Endothelial cell of umbilical vein (primary cell): Measurements from ENCODE around the gene SOX18. TPM values are rescaled to one million over a fixed set of nuclear protein-coding genes. Genes with fewer than 3 reads are reported as not detected.

Experiments
- BruUV-seq: library from RNA; stranded (reverse); fragments of 400-500 nt; replicated peaks from 2 replicates; lab custom pipeline; 2021; lab: Mats Ljungman, UMichigan
- CTCF ChIA-PET: fragments of 300-600, 350-600 bp; sonication (Branson Sonifier 250); formaldehyde crosslinking; loops from one replicate; lab custom pipeline; 2021; ENCODE audit warnings: antibody characterized with exemption, inconsistent platforms; lab: Charles Lee
- POLR2A ChIA-PET: fragments of 300-600, 350-600 bp; sonication (Branson Sonifier 250); formaldehyde crosslinking; loops from one replicate; lab custom pipeline; 2021; ENCODE audit warnings: antibody characterized with exemption, inconsistent platforms; lab: Charles Lee
- DNase-seq: peaks from one replicate; pipeline ENCODE4 v3.0.0-alpha.2; 2011; ENCODE audit warnings: low read depth, low spot score
- FAIRE-seq: peaks from 2 replicates; lab custom pipeline; 2011; peaks lifted over from hg19 to GRCh38; lab: Jason Lieb, UNC
- H2AFZ ChIP-seq: 2 replicates; pipeline ENCODE4 v1.6.0; 2012; ENCODE audit warnings: low read depth, low read length, control low read depth, inconsistent platforms
- H3K27ac ChIP-seq: 2 replicates; pipeline ENCODE4 v1.5.1; 2011; ENCODE audit warnings: low read depth, mild to moderate bottlenecking, control low read depth, low read length, moderate library complexity; ENCODE audit not compliant: insufficient read depth
- H3K27me3 ChIP-seq, 2 experiments: 2 replicates each; pipeline versions ENCODE4 v1.6.0 to v1.6.1; 2011; ENCODE audit warnings: low read length in 2 of 2, mixed read lengths in 1 of 2; ENCODE audit not compliant: control insufficient read depth in 2 of 2, insufficient read depth in 2 of 2
- H3K36me3 ChIP-seq, 2 experiments: 2 replicates in 1 of 2; 3 replicates in 1 of 2; pipeline ENCODE4 v1.5.1; 2011; ENCODE audit warnings: low read length in 2 of 2, mild to moderate bottlenecking in 1 of 2, moderate library complexity in 1 of 2; ENCODE audit not compliant: control insufficient read depth in 2 of 2, insufficient read depth in 2 of 2; ENCODE audit errors: extremely low read depth in 1 of 2
- H3K4me1 ChIP-seq: 3 replicates; pipeline ENCODE4 v1.5.1; 2011; ENCODE audit warnings: mild to moderate bottlenecking, low read length; ENCODE audit not compliant: control insufficient read depth, insufficient read depth; ENCODE audit errors: extremely low read depth
- H3K4me2 ChIP-seq: 2 replicates; pipeline ENCODE4 v1.6.1; 2011; ENCODE audit warnings: low read length, control low read depth, mixed read lengths; ENCODE audit not compliant: insufficient read depth
- H3K4me3 ChIP-seq, 3 experiments: fragments of 200-600 bp in 1 of 3; sonication (generic), shearing (Covaris generic) in 1 of 3; replicated peaks in 1 of 3; 2 replicates each; pipeline ENCODE4 v1.5.1; 2011 to 2016; ENCODE audit warnings: control low read depth in 3 of 3, low read length in 3 of 3, mild to moderate bottlenecking in 2 of 3, inconsistent platforms in 1 of 3, low read depth in 1 of 3, moderate library complexity in 1 of 3; ENCODE audit not compliant: insufficient read depth in 1 of 3
- H3K79me2 ChIP-seq: 2 replicates; pipeline ENCODE4 v1.6.0; 2012; ENCODE audit warnings: low read length, inconsistent platforms; ENCODE audit not compliant: control insufficient read depth, insufficient read depth
- H3K9ac ChIP-seq: replicated peaks from 2 replicates; pipeline ENCODE3; 2011; ENCODE audit warnings: low read length, control low read depth; ENCODE audit not compliant: insufficient read depth; ENCODE audit errors: extremely low read depth
- H3K9me1 ChIP-seq: replicated peaks from 3 replicates; pipeline ENCODE4 v1.6.0; 2011; ENCODE audit warnings: mild to moderate bottlenecking, low read length; ENCODE audit not compliant: control insufficient read depth, insufficient read depth; ENCODE audit errors: extremely low read depth
- H3K9me3 ChIP-seq: replicated peaks from 2 replicates; pipeline ENCODE4 v1.5.1; 2012; ENCODE audit warnings: low read length, inconsistent platforms; ENCODE audit not compliant: control insufficient read depth, insufficient read depth
- H4K20me1 ChIP-seq: replicated peaks from 2 replicates; pipeline ENCODE3; 2011; ENCODE audit warnings: mild to moderate bottlenecking, low read length; ENCODE audit not compliant: control insufficient read depth, insufficient read depth; ENCODE audit errors: extremely low read depth
- CTCF ChIP-seq, 2 donors: IDR thresholded peaks; 1 replicate in 1 of 2; 2 replicates in 1 of 2; pipeline ENCODE4 v1.5.1; 2011; ENCODE audit warnings: low read length in 2 of 2, mild to moderate bottlenecking in 2 of 2, moderate library complexity in 2 of 2, control low read depth in 1 of 2, inconsistent platforms in 1 of 2, low read depth in 1 of 2; ENCODE audit not compliant: insufficient read depth in 1 of 2; ENCODE audit errors: extremely low read depth in 1 of 2
- EZH2 ChIP-seq: IDR thresholded peaks from 2 replicates; pipeline ENCODE4 v1.6.1; 2012; ENCODE audit warnings: borderline replicate concordance, low read depth, mild to moderate bottlenecking, moderate library complexity, low read length, inconsistent platforms; ENCODE audit not compliant: severe bottlenecking
- FOS ChIP-seq: IDR thresholded peaks from 2 replicates; pipeline ENCODE4 v1.6.1; 2011; ENCODE audit warnings: mild to moderate bottlenecking, low read length, moderate library complexity, borderline replicate concordance; ENCODE audit not compliant: insufficient read depth
- GATA2 ChIP-seq: IDR thresholded peaks from 2 replicates; pipeline ENCODE4 v1.7.0; 2011; ENCODE audit warnings: low read depth, mild to moderate bottlenecking, moderate library complexity, mixed read lengths, low read length; ENCODE audit not compliant: insufficient read length, insufficient read depth
- JUN ChIP-seq: IDR thresholded peaks from 2 replicates; pipeline ENCODE4 v1.6.1; 2011; ENCODE audit warnings: borderline replicate concordance, low read depth; ENCODE audit not compliant: insufficient read length, insufficient read depth
- MAX ChIP-seq: IDR thresholded peaks from 2 replicates; pipeline ENCODE4 v1.6.1; 2011; ENCODE audit not compliant: insufficient read depth, insufficient read length
- MYC ChIP-seq: IDR thresholded peaks from one replicate; pipeline ENCODE4 v1.6.1; 2011; ENCODE audit warnings: mild to moderate bottlenecking, low read depth, low read length
- POLR2A ChIP-seq: IDR thresholded peaks from 2 replicates; pipeline ENCODE4 v1.6.1; 2012; ENCODE audit warnings: low read depth, mild to moderate bottlenecking, control low read depth, low read length
- POLR2AphosphoS5 ChIP-seq: IDR thresholded peaks from 2 replicates; pipeline ENCODE4 v1.6.1; 2012; ENCODE audit warnings: low read depth, mild to moderate bottlenecking, control low read depth, low read length, moderate library complexity; ENCODE audit not compliant: insufficient read depth
- dilution Hi-C: fragments of 300-500 bp; cut with MboI; formaldehyde crosslinking; loops from one replicate; pipeline ENCODE4 v1.15.0; 2019; ENCODE audit warnings: low sequenced_read_pairs; ENCODE audit not compliant: extremely low pct_ligation_motif_present
- intact Hi-C: fragments of 100-400 bp; cut with micrococcal nuclease; formaldehyde crosslinking; loops from one replicate; pipeline ENCODE4 v1.10.0; 2022
- polyA plus RNA-seq, 4 experiments: library from polyadenylated mRNA; depleted of rRNA in 3 of 4; stranded (reverse) in 3 of 4; unstranded in 1 of 4; fragments of >200 nt; gene quantifications; 2 replicates each; pipeline versions ENCODE4 v1.2.1 to v1.2.3, GENCODE V29; 2011 to 2012; ENCODE audit warnings: missing spikeins in 1 of 4
- total RNA-seq: library from RNA; stranded (reverse); gene quantifications from 2 replicates; pipeline ENCODE4 v1.2.3, GENCODE V29; 2021

SOX18 gene
- total and polyA plus RNA-seq, 2 donors (not counting 3 experiments of a cell fraction or from before 2014, with no cell fraction given): 20.9 to 175 TPM

- no peaks in the 10 kb centered on the region for H3K9me1 ChIP-seq
- H3K4me1 ChIP-seq: no peaks in the 10 kb centered on the region
- no peak overlapping the region for H3K4me2 ChIP-seq
- peaks cover 8 to 52% of the 10 kb centered on the region in 2 experiments for H3K36me3 ChIP-seq
- CTCF ChIA-PET: interaction anchor here (0.9 to 2.6 kb wide), 2 partner anchors 9 kb away, joined by 6 to 15 read pairs; no protein-coding TSS in a partner anchor
- TF ChIP-seq MYC (no peak), EZH2 (no peak), GATA2 (no peak), MAX (no peak), POLR2A (no peak), CTCF (IDR thresholded peaks at IDR 0.05; ENCODE audit: extremely low read depth in 1 of 2, insufficient read depth in 1 of 2, low read depth in 1 of 2, low read length in 2 of 2) (no peak), FOS (no peak), JUN (no peak), POLR2AphosphoS5 (no peak)
- POLR2A ChIA-PET: no interaction called here
- no peak overlapping the region for H3K4me3 ChIP-seq
- H3K9ac ChIP-seq: no peak overlapping the region
- no peak overlapping the region for H3K27ac ChIP-seq
- BruUV-seq: no TSS peak
- intact Hi-C loops (no loop called here), dilution Hi-C loops (no loop called here)
- no peaks in the 10 kb centered on the region for H3K27me3 ChIP-seq
- FAIRE-seq (no peak), DNase-seq (no peak)
- no peaks in the 10 kb centered on the region for H3K9me3 ChIP-seq
- no peak overlapping the region for H2AFZ ChIP-seq
- H4K20me1 ChIP-seq: no peaks in the 10 kb centered on the region
- H3K79me2 ChIP-seq: no peaks in the 10 kb centered on the region
Observed at GRCh38 chr20:64029293-64030117, 19.9 kb downstream of the SOX18 start.
